NCI-H1417 treated with DMSO at 0.1 percent for 48 hours (cell line): ENCODE results near the gene NUSAP1.
A peak's percentile ranks its signal among the peaks of the same experiment; 100 is the strongest.
"Not testable (repeated sequence)": the region's sequence is repeated elsewhere in the genome, so short reads cannot be mapped to it uniquely, and the experiment has no call there.

Source experiments
- DNase-seq: peaks from one replicate; lab custom pipeline; 2025; lab: John Stamatoyannopoulos, UW

NUSAP1 gene

DNA sequence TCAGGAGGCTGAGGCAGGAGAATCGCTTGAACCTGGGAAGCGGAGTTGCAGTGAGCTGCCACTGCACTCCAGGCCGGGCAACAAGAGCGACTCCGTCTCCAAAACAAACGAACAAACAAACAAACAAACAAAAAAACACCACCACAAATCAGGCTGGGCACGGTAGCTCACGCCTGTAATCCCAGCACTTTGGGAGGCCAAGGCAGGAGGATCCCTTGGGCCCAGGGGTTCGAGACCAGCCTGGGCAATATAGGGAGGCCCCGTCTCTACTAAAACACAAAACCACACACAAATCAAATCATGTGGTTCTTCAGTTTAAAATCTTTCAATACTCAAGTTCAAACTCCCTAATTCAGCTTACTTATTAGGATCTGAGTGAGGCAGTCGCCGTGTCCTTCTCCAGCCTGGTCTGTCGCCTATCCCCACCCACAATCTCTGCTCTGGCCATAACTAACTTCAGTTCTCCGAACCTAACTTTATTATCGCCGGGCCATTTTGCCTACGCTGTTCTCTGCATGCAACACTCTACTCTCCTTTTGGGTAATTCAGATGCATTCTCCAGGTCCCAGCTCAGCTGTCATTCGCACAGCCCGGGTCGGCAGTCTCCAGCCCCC, 83.6 kb downstream of the NUSAP1 start:
- no peak for DNase-seq

DNA sequence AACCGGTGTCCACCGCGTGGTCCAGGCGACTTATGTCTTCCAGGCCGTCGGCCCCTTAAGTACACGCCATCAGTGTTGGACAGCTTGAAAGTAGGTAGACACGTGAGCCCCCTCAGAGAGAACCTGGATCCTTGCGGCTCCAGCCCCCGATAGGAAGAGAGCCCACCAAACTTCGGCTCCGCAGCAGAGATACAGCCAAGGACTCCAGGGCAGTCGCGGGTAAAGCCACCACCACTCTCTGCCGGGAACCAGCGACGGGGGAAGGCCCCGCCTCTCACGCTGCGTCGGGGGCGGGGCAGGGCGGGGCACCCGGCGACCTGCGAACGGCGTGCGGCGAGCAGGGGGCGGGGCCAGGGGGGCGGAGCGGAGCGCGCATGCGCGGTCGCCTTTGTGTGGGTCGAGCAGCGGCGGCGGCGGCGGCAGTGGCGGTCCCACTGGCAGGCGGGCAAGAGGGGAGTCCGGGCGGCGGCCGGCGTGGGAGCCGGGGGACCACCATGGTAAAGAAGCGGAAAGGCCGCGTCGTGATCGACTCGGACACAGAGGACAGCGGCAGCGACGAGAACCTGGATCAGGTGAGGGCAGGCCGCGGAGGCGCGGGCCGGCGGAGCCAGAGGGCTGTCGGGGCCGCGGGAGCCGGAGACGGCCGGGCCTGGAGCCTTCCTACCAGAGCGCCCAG, 84.2 kb downstream of the NUSAP1 start, which contains the start of gene RTF1:
RTF1 (plus strand) TSS at position 354 of the 676 bp plus-strand sequence; CDS start at position 375, 21 bp downstream.
- DNase-seq: peak; percentile 28

DNA sequence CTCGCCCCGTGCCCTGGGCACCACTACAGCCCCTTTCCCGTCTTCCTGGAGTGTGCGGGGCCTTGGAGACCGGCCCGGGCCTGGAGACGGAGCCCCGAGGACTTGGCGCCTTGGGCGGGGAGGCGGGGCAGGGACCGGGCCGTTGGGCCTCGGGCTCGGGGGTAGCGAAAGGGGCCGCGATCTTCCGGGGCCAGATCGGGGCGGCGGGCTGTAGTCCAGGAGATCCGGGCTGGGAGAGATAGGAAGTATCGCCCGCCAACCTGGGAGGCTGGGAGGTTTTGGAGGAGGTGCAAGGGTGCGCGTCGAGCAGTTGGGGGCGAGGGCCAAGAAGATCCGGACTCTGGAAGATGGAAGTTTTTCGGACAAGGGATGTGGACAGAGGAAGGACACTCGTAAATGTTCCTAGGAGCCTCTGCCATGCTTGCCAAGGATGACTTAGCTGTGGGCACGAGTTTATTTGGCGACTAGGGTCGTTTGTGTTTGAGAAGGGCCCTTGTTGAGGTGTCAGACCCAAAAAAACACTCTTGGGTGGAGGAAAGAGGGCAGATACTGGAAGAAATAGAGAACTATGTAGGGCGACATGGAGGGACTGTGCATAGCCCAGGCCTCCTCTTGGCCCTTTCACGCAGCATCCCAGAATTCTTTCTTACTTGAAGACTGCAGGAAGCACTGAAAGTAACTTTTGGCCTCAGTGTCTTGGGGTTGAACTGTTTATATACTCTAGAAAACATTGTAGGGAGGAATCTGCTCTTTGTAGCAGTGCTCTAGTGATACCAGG, 84.9 kb downstream of the NUSAP1 start:
- no peak for DNase-seq

DNA sequence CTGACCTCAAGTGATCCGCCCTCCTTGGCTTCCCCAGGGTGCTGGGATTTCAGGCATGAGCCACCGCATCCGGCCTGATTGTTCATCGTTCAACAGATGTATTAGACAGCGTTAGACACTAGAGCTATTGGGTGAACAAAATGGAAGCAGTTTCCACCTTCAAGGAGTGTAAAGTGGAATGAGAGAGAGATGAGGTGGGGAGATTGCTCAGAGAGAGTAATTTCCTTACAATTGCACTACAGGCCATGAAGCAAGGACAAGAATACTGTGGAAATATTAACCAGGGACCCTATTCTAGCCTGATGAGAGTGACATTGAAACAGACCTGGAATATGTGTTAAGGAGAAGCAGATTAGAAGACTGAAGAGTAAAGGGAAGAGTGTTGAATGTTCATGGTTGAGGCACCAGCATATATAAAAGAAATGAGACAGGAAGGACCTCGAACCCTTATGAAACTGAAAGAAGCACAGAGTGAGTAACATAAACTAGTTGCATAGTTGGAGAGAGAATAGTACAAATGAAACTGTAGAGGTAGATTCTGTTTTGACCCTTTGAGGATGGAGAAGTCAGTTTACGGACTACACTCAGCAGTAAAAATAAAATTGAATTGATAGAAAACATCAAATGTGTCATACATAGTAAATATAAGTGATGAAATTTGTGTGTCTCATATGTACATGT, 91.4 kb downstream of the NUSAP1 start:
- no peak for DNase-seq

DNA sequence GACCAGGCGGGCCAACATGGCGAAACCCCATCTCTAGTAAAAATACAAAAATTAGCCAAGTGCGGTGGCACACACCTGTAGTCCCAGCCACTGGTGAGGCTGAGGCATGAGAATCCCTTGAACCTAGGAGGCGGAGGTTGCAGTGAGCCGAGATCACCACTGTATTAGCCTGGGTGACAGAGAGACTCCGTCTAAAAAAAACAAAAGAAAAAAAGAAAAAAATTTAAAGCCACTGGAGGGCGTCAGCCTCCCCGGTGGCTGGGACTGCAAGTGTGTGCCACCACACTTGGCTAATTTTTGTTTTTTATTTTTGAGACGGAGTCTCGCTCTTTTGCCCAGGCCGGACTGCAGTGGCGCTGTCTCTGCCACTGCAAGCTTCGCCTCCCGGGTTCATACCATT, 92.1 kb downstream of the NUSAP1 start:
- DNase-seq: no peak

DNA sequence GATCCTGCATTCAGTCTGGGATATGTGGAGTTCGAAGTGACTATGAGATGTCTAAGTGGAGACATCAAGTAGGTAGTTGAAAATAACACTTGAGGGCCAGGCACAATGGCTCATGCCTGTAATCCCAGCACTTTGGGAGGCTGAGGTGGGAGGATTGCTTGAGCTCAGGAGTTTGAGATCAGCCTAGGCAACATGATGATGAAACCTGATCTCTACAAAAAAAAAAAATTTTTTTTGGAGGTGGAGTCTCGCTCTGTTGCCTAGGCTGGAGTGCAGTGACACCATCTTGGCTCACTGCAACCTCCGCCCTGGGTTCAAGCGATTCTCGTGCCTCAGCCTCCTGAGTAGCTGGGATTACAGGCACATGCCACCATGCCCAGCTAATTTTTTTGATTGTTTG, 93.2 kb downstream of the NUSAP1 start:
- not testable (repeated sequence) for DNase-seq

DNA sequence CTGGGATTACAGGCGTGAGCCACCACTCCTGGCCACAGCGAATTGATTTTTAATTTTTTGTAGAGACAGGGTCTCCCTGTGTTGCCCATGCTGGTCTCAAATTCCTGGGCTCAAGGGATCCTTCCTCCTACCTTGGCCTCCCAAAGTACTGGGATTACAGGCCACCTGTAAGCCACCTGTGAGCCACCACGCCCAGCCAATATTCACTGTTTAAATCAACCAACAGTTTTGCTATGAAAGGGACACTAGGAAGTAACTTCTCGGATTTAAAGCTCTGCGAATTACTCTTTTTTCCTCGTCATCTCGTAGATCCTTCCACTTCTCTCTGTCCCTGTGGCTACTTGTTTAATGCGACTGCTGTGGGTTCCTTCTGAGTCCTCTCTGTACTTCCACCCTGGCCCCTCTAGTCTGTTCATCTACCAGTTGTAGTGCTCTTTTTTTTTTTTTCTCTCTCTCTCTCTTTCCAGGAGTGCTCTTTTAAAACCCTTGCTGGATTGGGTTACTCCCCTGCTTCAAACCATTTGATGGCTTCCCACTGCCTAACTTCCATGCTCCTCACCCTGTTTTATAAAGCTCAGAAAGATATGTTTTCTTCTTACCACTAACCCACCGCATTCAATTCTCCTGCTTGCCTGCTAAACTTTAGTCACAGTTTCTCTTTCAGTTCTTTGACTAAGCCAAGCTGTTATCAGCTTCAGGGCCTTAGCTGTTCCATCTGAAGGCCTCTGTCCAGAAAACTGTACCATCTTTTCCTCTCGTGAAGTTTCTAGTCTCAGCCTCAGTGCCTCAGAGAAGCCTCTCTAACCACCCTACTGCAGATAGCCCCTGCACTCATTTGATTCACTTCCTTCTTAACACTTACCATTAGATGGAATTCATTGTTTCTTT, 96.6 kb downstream of the NUSAP1 start:
- DNase-seq: no peak
